Panc1 (cell line): ENCODE results near the gene TSHR. TPM values are rescaled to one million over a fixed set of nuclear protein-coding genes. Genes with fewer than 3 reads are reported as not detected.

Source experiments
- ATAC-seq: fragments of 200-7000 bp; cut with Tn5 transposase; 2 replicates; pipeline ENCODE4 v1.9.1; 2020; ENCODE audit warnings: mild to moderate bottlenecking, moderate library complexity
- BruUV-seq: library from RNA; stranded (reverse); fragments of 400-500 nt; replicated peaks from 2 replicates; lab custom pipeline; 2021; lab: Mats Ljungman, UMichigan
- CTCF ChIA-PET: fragments of 300-600 bp; sonication (Branson Sonifier 250); formaldehyde crosslinking; loops from one replicate; lab custom pipeline; 2022; ENCODE audit warnings: antibody characterized with exemption; lab: Charles Lee
- POLR2A ChIA-PET: fragments of 300-600 bp; sonication (Branson Sonifier 250); formaldehyde crosslinking; loops from one replicate; lab custom pipeline; 2022; ENCODE audit warnings: antibody characterized with exemption; lab: Charles Lee
- DNase-seq: peaks from one replicate; pipeline ENCODE4 v3.0.0-alpha.2; 2010; ENCODE audit warnings: low read depth, low spot score
- H3K27ac ChIP-seq: 2 replicates; pipeline ENCODE4 v1.5.1; 2011; ENCODE audit warnings: mild to moderate bottlenecking, low read length, inconsistent platforms
- H3K27me3 ChIP-seq: fragments of 200-500 bp; sonication (Bioruptor generic); 2 replicates; pipeline ENCODE4 v1.6.0; 2014; ENCODE audit warnings: low read length, inconsistent platforms; ENCODE audit not compliant: control insufficient read depth, insufficient read depth
- H3K36me3 ChIP-seq: fragments of 200-500 bp; sonication (Bioruptor generic); 2 replicates; pipeline ENCODE4 v1.5.1; 2014; ENCODE audit warnings: inconsistent platforms, mild to moderate bottlenecking, low read length, moderate library complexity; ENCODE audit not compliant: control insufficient read depth, insufficient read depth
- H3K4me1 ChIP-seq: 2 replicates; pipeline ENCODE4 v1.5.1; 2011; ENCODE audit warnings: inconsistent platforms, mild to moderate bottlenecking, low read length, moderate library complexity; ENCODE audit not compliant: control insufficient read depth, insufficient read depth
- H3K4me3 ChIP-seq, 2 experiments: 2 replicates each; pipeline ENCODE4 v1.5.1; 2011 to 2012; ENCODE audit warnings: low read depth in 2 of 2, low read length in 2 of 2, mild to moderate bottlenecking in 2 of 2, inconsistent platforms in 1 of 2, moderate library complexity in 1 of 2
- H3K9me3 ChIP-seq: fragments of 200-500 bp; sonication (Bioruptor generic); 2 replicates; pipeline ENCODE4 v1.5.1; 2014; ENCODE audit warnings: low read depth, mild to moderate bottlenecking, inconsistent platforms, low read length, moderate library complexity; ENCODE audit not compliant: control insufficient read depth, insufficient read depth
- POLR2AphosphoS5 ChIP-seq: IDR thresholded peaks from 2 replicates; pipeline ENCODE4 v1.6.1; 2012; ENCODE audit warnings: mild to moderate bottlenecking, low read depth, low read length, moderate library complexity
- SIN3A ChIP-seq: IDR thresholded peaks from 2 replicates; pipeline ENCODE4 v1.6.1; 2012; ENCODE audit warnings: low read depth, mild to moderate bottlenecking, low read length, moderate library complexity, borderline replicate concordance; ENCODE audit not compliant: insufficient read depth
- TCF7L2 ChIP-seq: IDR thresholded peaks from 2 replicates; pipeline ENCODE4 v1.6.1; 2011; ENCODE audit warnings: mild to moderate bottlenecking, low read depth, low read length, inconsistent platforms
- in situ Hi-C: cut with HindIII; loops from 2 replicates; pipeline ENCODE4 v1.10.0; 2016; ENCODE audit warnings: low sequenced_read_pairs, low pct_unique_long_range_greater_than_20kb
- intact Hi-C: fragments of 100-400 bp; cut with micrococcal nuclease; formaldehyde crosslinking; loops from one replicate; pipeline ENCODE4 v1.10.0; 2022; ENCODE audit not compliant: unreplicated experiment
- total RNA-seq: library from RNA; stranded (reverse); gene quantifications from one replicate; pipeline ENCODE4 v1.2.1, GENCODE V29; 2021; ENCODE audit not compliant: unreplicated experiment
- TF ChIP-seq, protein P1 (sequence below), 2 experiments: IDR thresholded peaks; 2 replicates each; pipeline ENCODE4 v1.6.1; 2011 to 2012; ENCODE audit warnings: low read depth in 2 of 2, control low read depth in 1 of 2, low read length in 1 of 2, mild to moderate bottlenecking in 1 of 2, moderate library complexity in 1 of 2; ENCODE audit not compliant: insufficient read depth in 1 of 2
- TF ChIP-seq, protein P2 (sequence below): fragments of 450-650 bp; IDR thresholded peaks from 2 replicates; pipeline ENCODE4 v1.5.1; 2017; ENCODE audit warnings: mild to moderate bottlenecking

Gene TSHR
- total RNA-seq, 1 experiment from 2014 or later, result not detected

DNA sequence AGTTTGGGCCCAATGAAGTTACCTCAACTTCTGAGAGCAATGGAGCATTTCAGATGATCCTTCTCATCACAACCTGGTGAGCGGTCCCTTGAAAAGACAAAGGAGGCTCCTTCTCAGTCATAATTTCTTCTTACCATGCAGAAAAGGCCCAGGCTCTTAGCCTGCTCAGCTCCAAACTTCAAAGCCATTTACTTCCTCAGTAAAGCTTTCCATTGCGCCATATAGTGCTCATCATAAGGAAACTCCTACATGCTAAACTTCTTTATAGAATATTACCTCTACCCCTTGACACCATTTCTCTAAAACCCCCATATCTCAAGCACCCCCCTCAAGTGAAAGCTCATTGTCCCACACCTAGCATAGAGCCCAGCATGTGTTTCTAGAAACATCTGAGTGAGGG, 138.2 kb downstream of the TSHR start:
- Histone ChIP-seq H3K27ac (no peak overlapping the region), H3K4me1 (no peaks in the 10 kb centered on the region), H3K36me3 (no peaks in the 10 kb centered on the region), H3K4me3 (no peak overlapping the region), H3K27me3 (no peaks in the 10 kb centered on the region), H3K9me3 (no peaks in the 10 kb centered on the region)
- DNase-seq (no peak), ATAC-seq (no peak)
- ChIA-PET CTCF (no interaction called here), POLR2A (no interaction called here)
- BruUV-seq, result no TSS peak
- TF ChIP-seq, protein P1, sequence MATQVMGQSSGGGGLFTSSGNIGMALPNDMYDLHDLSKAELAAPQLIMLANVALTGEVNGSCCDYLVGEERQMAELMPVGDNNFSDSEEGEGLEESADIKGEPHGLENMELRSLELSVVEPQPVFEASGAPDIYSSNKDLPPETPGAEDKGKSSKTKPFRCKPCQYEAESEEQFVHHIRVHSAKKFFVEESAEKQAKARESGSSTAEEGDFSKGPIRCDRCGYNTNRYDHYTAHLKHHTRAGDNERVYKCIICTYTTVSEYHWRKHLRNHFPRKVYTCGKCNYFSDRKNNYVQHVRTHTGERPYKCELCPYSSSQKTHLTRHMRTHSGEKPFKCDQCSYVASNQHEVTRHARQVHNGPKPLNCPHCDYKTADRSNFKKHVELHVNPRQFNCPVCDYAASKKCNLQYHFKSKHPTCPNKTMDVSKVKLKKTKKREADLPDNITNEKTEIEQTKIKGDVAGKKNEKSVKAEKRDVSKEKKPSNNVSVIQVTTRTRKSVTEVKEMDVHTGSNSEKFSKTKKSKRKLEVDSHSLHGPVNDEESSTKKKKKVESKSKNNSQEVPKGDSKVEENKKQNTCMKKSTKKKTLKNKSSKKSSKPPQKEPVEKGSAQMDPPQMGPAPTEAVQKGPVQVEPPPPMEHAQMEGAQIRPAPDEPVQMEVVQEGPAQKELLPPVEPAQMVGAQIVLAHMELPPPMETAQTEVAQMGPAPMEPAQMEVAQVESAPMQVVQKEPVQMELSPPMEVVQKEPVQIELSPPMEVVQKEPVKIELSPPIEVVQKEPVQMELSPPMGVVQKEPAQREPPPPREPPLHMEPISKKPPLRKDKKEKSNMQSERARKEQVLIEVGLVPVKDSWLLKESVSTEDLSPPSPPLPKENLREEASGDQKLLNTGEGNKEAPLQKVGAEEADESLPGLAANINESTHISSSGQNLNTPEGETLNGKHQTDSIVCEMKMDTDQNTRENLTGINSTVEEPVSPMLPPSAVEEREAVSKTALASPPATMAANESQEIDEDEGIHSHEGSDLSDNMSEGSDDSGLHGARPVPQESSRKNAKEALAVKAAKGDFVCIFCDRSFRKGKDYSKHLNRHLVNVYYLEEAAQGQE (IDR thresholded peaks at IDR 0.05; ENCODE audit: insufficient read depth in 1 of 2, low read depth in 2 of 2, low read length in 1 of 2), result no peak
- no peak for TF ChIP-seq SIN3A
- TF ChIP-seq POLR2AphosphoS5, result no peak
- TF ChIP-seq, protein P2, sequence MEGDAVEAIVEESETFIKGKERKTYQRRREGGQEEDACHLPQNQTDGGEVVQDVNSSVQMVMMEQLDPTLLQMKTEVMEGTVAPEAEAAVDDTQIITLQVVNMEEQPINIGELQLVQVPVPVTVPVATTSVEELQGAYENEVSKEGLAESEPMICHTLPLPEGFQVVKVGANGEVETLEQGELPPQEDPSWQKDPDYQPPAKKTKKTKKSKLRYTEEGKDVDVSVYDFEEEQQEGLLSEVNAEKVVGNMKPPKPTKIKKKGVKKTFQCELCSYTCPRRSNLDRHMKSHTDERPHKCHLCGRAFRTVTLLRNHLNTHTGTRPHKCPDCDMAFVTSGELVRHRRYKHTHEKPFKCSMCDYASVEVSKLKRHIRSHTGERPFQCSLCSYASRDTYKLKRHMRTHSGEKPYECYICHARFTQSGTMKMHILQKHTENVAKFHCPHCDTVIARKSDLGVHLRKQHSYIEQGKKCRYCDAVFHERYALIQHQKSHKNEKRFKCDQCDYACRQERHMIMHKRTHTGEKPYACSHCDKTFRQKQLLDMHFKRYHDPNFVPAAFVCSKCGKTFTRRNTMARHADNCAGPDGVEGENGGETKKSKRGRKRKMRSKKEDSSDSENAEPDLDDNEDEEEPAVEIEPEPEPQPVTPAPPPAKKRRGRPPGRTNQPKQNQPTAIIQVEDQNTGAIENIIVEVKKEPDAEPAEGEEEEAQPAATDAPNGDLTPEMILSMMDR, result no peak
- TF ChIP-seq TCF7L2, result no peak
- intact Hi-C loops, result no loop called here
- in situ Hi-C loops, result no loop called here

DNA sequence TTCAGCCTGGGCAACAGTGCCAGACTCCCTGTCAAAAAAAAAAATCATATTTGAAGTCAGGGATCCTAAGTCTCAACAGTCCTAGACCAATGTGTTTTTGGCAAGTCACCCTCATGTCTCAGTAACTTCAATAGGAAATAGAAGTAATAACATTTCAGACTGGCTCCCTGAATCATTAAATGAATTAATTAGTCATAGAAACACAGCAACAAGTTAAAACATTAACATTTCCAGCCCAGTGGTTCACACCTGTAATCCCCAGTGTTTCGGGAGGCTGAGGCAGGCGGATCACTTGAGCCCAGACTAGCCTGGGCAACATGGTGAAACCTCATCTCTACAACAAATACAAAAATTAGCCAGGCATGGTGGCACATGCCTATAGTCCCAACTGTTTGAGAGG, 140.1 kb downstream of the TSHR start:
- H3K4me1 ChIP-seq, result no peaks in the 10 kb centered on the region
- intact Hi-C loops, result no loop called here
- no peak for ATAC-seq
- CTCF ChIA-PET, result no interaction called here
- no peaks in the 10 kb centered on the region for H3K9me3 ChIP-seq
- no peaks in the 10 kb centered on the region for H3K27me3 ChIP-seq
- TF ChIP-seq, protein P2, result no peak
- TF ChIP-seq TCF7L2, result no peak
- TF ChIP-seq, protein P1 (IDR thresholded peaks at IDR 0.05; ENCODE audit: insufficient read depth in 1 of 2, low read depth in 2 of 2, low read length in 1 of 2), result no peak
- no peak for TF ChIP-seq POLR2AphosphoS5
- no peak for TF ChIP-seq SIN3A
- BruUV-seq, result no TSS peak
- DNase-seq, result no peak
- no peaks in the 10 kb centered on the region for H3K36me3 ChIP-seq
- no peak overlapping the region for H3K4me3 ChIP-seq
- in situ Hi-C loops, result no loop called here
- no peak overlapping the region for H3K27ac ChIP-seq
- POLR2A ChIA-PET, result no interaction called here
